ENCODE data around the gene MT1G.

DNA sequence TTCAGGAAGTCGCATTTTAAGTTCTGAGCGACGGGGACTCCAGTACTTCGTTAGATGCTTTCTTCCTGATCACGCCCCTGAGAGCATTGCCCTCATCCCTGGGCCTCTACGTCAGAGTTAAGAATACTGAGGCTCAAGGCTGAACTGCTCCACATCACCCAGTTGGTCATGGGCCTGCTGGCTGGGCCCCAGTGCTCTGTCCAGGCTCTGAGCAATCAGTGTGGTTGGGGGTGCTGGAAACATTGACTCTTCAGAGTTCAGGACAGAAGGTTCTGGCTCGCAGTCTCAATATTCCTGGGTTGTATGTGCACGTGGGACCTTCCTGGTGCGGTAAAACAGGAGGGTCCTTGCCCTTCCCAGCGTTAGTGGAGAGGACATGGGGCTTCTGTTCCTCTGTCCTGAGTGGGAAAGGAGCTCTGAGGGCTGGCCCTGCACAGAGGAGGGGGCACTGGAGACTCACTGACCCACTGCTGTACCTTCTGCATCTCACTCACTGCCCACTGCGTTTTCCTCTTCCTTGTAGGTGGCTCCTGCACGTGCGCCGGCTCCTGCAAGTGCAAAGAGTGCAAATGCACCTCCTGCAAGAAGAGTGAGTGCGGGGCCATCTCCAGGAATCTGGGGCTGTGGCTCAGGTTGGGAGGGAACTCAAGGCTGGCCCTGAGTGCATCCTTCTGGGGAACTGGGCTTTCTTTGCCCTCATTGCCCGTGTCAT is 41.8 kb downstream of the MT1G start:
- TF ChIP-seq, protein P1, sequence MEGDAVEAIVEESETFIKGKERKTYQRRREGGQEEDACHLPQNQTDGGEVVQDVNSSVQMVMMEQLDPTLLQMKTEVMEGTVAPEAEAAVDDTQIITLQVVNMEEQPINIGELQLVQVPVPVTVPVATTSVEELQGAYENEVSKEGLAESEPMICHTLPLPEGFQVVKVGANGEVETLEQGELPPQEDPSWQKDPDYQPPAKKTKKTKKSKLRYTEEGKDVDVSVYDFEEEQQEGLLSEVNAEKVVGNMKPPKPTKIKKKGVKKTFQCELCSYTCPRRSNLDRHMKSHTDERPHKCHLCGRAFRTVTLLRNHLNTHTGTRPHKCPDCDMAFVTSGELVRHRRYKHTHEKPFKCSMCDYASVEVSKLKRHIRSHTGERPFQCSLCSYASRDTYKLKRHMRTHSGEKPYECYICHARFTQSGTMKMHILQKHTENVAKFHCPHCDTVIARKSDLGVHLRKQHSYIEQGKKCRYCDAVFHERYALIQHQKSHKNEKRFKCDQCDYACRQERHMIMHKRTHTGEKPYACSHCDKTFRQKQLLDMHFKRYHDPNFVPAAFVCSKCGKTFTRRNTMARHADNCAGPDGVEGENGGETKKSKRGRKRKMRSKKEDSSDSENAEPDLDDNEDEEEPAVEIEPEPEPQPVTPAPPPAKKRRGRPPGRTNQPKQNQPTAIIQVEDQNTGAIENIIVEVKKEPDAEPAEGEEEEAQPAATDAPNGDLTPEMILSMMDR (IDR thresholded peaks at IDR 0.05) = no peak
- TF ChIP-seq EP300 (IDR thresholded peaks at IDR 0.05) = no peak
